GM12872 (cell line): ENCODE data around the gene GTPBP1.

Experiments
- CTCF ChIP-seq: IDR thresholded peaks from 3 replicates; pipeline ENCODE4 v1.5.1; 2011; ENCODE audit warnings: low read depth, mild to moderate bottlenecking, low read length, moderate library complexity; ENCODE audit not compliant: insufficient read depth

GTPBP1 gene

GRCh38 chr22:38718414-38718813 is 12.7 kb downstream of the GTPBP1 start:
- TF ChIP-seq CTCF = peak; percentile 18; the same call in 1 of the 3 replicates

GRCh38 chr22:38719196-38719595 is 13.5 kb downstream of the GTPBP1 start:
- no peak for TF ChIP-seq CTCF

DNA sequence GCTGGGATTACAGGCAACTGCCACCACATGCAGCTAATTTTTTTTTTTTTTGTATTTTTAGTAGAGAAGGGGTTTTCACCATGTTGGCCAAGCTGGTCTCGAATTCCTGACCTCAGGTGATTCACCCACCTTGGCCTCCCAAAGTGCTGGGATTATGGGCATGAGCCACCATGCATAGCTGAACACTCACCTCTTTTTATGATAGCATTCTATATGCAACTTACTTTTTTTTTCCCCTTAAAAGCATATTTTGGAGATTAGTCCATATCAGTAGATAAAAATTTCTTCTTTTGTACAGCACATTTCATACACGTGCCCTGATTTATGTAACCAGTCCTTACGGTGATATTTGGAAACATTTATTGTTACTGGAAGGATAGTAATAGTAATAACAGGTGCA is 14.6 kb downstream of the GTPBP1 start:
- no peak for TF ChIP-seq CTCF

GRCh38 chr22:38721551-38721950 is 15.8 kb downstream of the GTPBP1 start:
- TF ChIP-seq CTCF = no peak

- no peak for TF ChIP-seq CTCF
Measured at GRCh38 chr22:38724176-38724575, 18.4 kb downstream of the GTPBP1 start.

- peak; percentile 63 for TF ChIP-seq CTCF
Measured at GRCh38 chr22:38724926-38725571, 19.3 kb downstream of the GTPBP1 start.

DNA sequence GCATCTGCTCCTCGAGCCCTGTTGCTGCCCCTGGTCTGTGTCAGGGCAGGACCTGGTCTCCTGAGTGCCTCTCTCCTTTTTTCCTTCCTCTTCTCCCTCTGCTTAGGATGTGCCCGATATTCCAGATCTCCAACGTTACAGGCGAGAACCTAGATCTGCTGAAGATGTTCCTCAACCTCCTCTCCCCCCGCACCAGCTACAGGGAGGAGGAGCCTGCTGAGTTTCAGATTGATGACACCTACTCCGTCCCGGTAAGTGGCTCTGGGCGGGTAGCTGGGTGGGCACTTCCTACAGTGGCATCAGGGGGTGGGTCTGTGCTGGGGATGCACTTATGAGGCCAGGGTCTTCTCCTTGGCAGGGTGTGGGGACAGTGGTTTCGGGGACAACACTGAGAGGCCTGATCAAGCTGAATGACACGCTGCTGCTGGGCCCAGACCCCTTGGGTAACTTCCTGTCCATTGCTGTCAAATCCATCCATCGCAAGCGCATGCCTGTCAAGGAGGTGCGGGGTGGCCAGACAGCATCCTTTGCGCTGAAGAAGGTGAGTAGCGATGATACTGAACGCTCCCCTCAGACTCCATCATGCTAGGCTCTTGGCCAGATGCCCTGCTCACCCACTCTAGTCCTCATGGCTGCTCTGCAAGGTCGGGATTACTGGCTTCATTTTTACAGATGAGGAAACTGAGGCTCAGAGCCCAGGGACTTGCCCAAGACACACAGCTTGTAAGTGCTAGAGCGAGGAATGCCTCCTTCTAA is 20.3 kb downstream of the GTPBP1 start:
- no peak for TF ChIP-seq CTCF
